Measurements from ENCODE around the gene PREX1.

PREX1 gene

DNA sequence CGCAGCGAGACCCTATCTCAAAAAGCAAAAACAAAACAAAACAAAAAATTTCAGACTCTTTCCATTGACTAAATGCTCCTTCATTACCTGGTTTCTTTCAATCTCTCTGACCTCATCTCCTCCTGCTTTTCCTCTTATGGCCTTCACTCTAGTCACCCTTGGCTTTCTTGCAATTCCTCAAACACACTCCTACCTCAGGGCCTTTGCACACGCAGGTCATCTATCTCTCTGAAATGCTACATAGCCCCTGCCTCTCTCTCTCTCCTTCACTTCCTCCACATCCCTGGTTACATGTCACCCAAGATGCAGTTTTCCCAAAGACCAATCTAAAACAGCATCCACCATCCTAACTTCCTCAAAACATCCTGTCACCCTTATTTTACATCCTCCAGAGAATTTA, 96.8 kb downstream of the PREX1 start:
- ATAC-seq (replicated peaks; ENCODE audit: extremely low read depth, poor library complexity, severe bottlenecking), result no peak
- peaks cover 61% of the 10 kb centered on the region for H3K4me1 Mint-ChIP-seq
- no peak overlapping the region for H3K4me3 Mint-ChIP-seq
- peaks cover 42% of the 10 kb centered on the region for H3K36me3 Mint-ChIP-seq (ENCODE audit: insufficient read depth)
- no peaks in the 10 kb centered on the region for H3K27me3 Mint-ChIP-seq
- DNase-seq (ENCODE audit: low spot score in 2 of 2), result no peak
- H3K9me3 Mint-ChIP-seq, result no peaks in the 10 kb centered on the region
- peak overlapping the region; percentile 4 for H3K27ac Mint-ChIP-seq (ENCODE audit: low read depth)

DNA sequence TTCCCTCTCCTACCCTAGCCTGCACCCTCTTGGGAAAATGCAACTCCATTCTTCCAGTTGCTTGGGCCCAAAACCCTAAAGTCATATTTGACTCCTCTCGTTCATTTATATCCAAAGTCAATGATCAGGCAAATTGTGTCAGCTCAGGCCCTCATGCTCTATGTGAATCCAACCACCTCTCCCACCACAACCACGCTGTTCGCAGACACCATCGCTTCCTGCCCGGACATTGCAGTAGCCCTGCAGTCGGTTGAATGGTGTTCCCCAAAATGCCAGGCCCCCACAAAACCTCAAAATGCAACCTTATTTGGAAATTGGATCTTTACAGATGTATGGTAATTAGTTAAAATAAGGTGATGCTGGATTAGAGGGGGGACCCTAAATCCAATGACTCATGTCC, 98.3 kb downstream of the PREX1 start:
- ATAC-seq (replicated peaks; ENCODE audit: extremely low read depth, poor library complexity, severe bottlenecking) (no peak), DNase-seq (ENCODE audit: low spot score in 2 of 2) (no peak)
- peaks cover 62% of the 10 kb centered on the region for H3K4me1 Mint-ChIP-seq
- H3K27me3 Mint-ChIP-seq, result no peaks in the 10 kb centered on the region
- H3K36me3 Mint-ChIP-seq (ENCODE audit: insufficient read depth), result peaks cover 43% of the 10 kb centered on the region
- no peaks in the 10 kb centered on the region for H3K9me3 Mint-ChIP-seq
- peak overlapping the region; percentile 70 for H3K27ac Mint-ChIP-seq (ENCODE audit: low read depth)
- no peak overlapping the region for H3K4me3 Mint-ChIP-seq

DNA sequence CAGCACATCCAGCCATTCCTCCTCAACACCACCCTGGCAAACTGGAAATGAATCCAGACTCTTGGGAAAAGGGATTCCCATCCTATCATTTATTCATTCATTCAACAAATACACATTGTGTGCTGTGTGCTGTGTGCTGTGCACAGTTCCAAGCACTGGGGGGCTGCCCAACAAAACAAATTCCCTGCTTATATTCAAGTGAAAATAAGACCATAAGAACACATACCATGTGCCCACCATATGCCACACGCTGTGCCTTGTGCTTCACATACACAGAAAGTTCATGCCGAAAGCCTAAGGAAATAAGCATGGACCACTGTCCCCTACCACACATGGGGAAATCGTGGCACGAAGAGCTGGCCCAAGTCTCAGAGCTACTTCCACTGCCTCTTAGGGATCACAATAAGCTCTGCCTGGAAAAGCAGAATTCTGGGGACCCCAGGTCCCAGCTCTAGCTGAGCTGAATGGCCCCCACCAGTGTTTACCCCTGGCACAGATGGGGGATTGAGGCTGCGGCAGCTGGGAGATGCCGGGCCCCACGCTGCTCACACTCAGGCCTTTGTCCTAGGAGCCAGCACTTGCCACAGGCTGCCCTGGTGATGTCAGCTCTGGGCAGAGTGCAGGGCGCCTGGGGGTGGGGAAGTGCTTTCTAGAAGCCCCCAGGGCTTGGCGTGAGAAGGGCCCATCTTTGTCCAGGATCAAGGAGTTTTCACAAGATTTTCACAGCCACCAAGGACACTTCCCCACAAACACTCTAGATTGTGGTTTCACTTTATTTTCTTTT, 99.6 kb downstream of the PREX1 start:
- Mint-ChIP-seq H3K27ac (ENCODE audit: low read depth) (peak overlapping the region; percentile 86), H3K36me3 (ENCODE audit: insufficient read depth) (peaks cover 34% of the 10 kb centered on the region), H3K9me3 (no peaks in the 10 kb centered on the region), H3K4me1 (peaks cover 66% of the 10 kb centered on the region), H3K4me3 (no peak overlapping the region), H3K27me3 (no peaks in the 10 kb centered on the region)
- DNase-seq (ENCODE audit: low spot score in 2 of 2) (no peak), ATAC-seq (replicated peaks; ENCODE audit: extremely low read depth, poor library complexity, severe bottlenecking) (no peak)

DNA sequence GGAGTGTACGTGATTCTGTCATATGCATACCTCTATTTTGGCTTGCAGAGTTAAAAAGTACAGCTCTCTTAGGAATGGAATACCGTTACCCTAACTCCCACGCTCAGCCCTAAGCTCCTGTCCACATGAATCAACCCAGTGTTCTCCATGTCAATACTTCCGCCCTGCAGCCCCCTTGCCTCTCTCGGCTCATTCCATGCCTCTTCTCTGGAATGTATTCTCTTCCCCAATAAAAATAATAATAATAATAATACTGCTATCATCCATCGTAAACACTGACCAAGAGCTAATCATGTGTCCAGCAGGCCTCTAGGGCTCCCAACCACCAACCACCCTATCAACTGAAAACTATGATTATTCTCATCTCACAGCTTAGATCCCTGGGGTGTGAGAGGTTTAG, 100.6 kb downstream of the PREX1 start:
- no peak for DNase-seq (ENCODE audit: low spot score in 2 of 2)
- no peak for ATAC-seq (replicated peaks; ENCODE audit: extremely low read depth, poor library complexity, severe bottlenecking)
- no peaks in the 10 kb centered on the region for H3K27me3 Mint-ChIP-seq
- H3K9me3 Mint-ChIP-seq, result no peaks in the 10 kb centered on the region
- peaks cover 30% of the 10 kb centered on the region for H3K36me3 Mint-ChIP-seq (ENCODE audit: insufficient read depth)
- H3K4me3 Mint-ChIP-seq, result no peak overlapping the region
- peak overlapping the region; percentile 86 for H3K27ac Mint-ChIP-seq (ENCODE audit: low read depth)
- H3K4me1 Mint-ChIP-seq, result peaks cover 67% of the 10 kb centered on the region

DNA sequence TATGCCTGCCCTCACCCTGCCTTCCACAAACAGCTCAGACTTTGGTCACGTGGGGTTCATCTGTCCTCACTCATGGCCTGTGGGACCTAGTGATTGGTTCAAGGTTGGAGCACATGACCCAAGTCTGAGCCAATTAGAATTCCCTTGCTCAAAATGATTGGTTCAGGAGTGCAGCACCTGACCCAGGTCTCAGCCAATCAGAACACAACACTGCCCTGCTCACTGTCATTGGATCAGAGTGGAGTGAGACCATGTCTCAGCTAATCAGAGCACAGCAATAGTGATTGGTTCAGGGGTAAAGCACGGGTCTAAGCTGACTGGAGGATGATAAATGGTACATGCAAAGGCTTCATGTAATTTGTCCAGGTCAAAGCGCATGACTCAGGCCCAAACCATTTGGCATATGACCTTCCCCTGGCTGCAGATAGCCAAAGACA, 102.2 kb downstream of the PREX1 start:
- no peaks in the 10 kb centered on the region for H3K27me3 Mint-ChIP-seq
- no peaks in the 10 kb centered on the region for H3K9me3 Mint-ChIP-seq
- ATAC-seq (replicated peaks; ENCODE audit: extremely low read depth, poor library complexity, severe bottlenecking) (no peak), DNase-seq (ENCODE audit: low spot score in 2 of 2) (no peak)
- peaks cover 75% of the 10 kb centered on the region for H3K4me1 Mint-ChIP-seq
- H3K4me3 Mint-ChIP-seq, result no peak overlapping the region
- H3K27ac Mint-ChIP-seq (ENCODE audit: low read depth), result no peak overlapping the region
- peaks cover 22% of the 10 kb centered on the region for H3K36me3 Mint-ChIP-seq (ENCODE audit: insufficient read depth)

DNA sequence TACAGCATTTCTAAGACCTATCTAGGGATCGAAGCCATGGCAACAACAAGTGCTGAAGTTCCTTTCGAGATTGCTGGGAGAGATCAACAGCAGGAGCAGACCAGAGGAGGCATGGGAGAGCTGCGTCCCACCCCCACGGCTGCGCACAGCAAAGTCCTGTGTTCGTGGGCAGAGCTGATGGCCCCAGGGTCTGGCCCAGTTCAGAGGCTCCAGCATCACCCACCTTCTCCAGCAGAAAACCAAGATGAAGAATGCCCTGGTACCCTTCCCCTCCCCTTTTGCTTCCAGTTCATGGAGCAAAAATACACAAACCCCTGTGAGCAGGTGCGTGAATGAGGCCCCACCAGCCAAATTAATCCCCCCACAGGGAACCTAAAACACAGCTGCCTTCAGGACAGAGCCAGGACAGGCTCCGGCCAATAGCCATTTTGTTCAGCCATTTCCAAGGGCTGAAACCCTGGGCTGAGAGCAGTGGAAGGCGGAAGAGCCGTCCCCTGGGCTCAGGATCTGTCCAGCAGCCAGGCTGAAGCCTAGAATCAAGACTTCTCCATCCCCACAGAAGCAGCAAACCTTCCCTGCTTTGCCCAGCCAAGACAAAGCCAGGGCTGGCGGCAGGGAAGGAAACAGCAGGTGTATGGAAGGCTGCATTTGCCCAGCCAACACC, 102.8 kb downstream of the PREX1 start:
- DNase-seq (ENCODE audit: low spot score in 2 of 2), result no peak
- no peak overlapping the region for H3K4me3 Mint-ChIP-seq
- H3K4me1 Mint-ChIP-seq, result peaks cover 76% of the 10 kb centered on the region
- no peaks in the 10 kb centered on the region for H3K9me3 Mint-ChIP-seq
- H3K36me3 Mint-ChIP-seq (ENCODE audit: insufficient read depth), result peaks cover 18% of the 10 kb centered on the region
- no peaks in the 10 kb centered on the region for H3K27me3 Mint-ChIP-seq
- ATAC-seq (replicated peaks; ENCODE audit: extremely low read depth, poor library complexity, severe bottlenecking), result no peak
- no peak overlapping the region for H3K27ac Mint-ChIP-seq (ENCODE audit: low read depth)

DNA sequence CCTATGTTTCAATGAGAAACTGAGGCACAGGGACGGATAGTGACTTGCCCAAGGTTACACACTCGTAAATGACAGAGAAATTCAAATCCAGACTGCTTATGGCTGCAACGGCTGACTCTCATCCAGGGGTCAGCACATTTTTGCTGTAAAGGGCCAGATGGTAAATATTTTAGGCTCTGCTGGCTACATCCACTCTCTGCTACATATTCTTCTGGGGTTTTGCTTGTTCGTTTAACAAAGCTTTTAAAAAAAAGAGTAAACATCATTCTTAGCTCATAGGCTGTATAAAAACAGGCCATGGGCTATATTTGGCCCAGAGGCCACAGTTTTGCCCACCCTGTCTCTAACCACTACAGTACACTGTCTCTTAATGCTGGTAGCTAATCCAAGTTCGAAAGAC, 103.4 kb downstream of the PREX1 start:
- Mint-ChIP-seq H3K4me1 (peaks cover 76% of the 10 kb centered on the region), H3K4me3 (no peak overlapping the region), H3K27ac (ENCODE audit: low read depth) (no peak overlapping the region), H3K36me3 (ENCODE audit: insufficient read depth) (peaks cover 15% of the 10 kb centered on the region), H3K27me3 (no peaks in the 10 kb centered on the region), H3K9me3 (no peaks in the 10 kb centered on the region)
- ATAC-seq (replicated peaks; ENCODE audit: extremely low read depth, poor library complexity, severe bottlenecking) (no peak), DNase-seq (ENCODE audit: low spot score in 2 of 2) (no peak)

DNA sequence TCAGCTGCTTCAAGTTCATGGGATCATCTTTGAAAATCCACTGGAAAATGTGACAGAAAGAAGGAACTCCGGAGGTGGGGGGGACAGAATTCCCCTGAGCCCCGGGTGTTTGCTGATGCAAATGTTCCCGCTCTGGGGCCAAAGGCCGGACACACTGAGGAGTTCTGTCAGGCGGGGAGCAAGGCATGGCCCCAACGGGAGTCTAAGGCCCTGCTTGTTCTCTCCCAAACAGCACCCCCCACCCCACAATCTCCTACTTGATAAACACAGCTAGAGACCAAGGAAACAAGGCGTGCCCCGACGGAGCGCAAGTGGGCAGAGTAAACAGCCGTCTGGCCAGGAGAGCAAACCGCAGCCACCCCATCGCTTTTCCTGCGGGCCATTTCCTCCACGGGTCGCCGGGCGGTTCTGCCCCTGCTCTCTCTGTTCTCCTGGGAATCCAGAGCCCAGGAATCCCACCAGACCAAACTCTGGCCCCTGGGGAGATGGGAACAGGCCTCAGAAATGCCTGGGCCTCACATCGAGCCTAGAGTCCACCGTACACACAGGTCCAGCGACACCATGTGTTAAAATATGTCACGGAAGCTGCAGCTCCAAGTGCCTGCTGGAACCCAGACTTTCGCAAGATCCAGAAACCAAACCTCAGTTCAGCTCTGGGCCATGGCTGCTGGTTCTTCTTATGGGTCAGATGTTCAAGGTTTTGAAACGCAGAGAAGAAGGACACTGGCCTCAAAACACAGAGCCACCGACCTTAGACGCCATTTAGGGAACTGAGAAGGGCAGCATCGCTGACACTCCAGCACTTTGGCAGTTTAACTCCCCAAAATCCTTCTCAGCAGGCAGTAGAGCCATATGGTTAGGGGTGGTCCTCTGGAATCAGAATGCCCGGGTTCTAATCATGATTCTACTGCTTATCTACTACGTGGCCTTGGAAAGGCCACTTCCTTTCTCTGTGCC, 104.2 kb downstream of the PREX1 start:
- Mint-ChIP-seq H3K27ac (ENCODE audit: low read depth) (no peak overlapping the region), H3K36me3 (ENCODE audit: insufficient read depth) (peaks cover 17% of the 10 kb centered on the region), H3K4me1 (peaks cover 76% of the 10 kb centered on the region), H3K9me3 (no peaks in the 10 kb centered on the region), H3K27me3 (no peaks in the 10 kb centered on the region), H3K4me3 (no peak overlapping the region)
- DNase-seq (ENCODE audit: low spot score in 2 of 2) (no peak), ATAC-seq (replicated peaks; ENCODE audit: extremely low read depth, poor library complexity, severe bottlenecking) (no peak)

DNA sequence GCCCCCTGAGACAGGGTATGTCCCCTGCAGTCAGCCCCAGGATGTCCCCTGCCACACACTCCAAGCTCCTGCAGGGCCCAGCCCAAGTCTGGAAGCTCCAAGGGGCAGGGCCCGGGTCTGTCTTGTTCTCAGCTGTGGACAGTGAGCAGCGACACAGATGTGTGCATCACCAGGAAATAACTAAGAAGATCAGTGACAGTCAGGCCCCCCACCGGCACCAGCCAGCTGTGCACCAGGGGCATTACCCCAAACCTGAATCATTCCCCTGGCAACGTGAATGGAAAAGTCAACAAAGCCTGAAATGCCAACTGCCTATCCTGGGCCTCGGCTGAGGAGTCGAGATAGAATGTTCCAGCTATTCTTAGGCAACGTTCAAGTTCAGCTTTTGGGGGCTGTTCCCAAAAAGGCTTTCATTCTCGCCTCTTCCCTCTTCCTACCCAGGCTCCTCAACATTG, 105.0 kb downstream of the PREX1 start:
- DNase-seq (ENCODE audit: low spot score in 2 of 2), result no peak
- Mint-ChIP-seq H3K4me1 (peaks cover 78% of the 10 kb centered on the region), H3K36me3 (ENCODE audit: insufficient read depth) (peaks cover 17% of the 10 kb centered on the region), H3K4me3 (peak overlapping the region; percentile 47), H3K27me3 (no peaks in the 10 kb centered on the region), H3K9me3 (no peaks in the 10 kb centered on the region), H3K27ac (ENCODE audit: low read depth) (peak overlapping the region; percentile 90)
- ATAC-seq (replicated peaks; ENCODE audit: extremely low read depth, poor library complexity, severe bottlenecking), result no peak

DNA sequence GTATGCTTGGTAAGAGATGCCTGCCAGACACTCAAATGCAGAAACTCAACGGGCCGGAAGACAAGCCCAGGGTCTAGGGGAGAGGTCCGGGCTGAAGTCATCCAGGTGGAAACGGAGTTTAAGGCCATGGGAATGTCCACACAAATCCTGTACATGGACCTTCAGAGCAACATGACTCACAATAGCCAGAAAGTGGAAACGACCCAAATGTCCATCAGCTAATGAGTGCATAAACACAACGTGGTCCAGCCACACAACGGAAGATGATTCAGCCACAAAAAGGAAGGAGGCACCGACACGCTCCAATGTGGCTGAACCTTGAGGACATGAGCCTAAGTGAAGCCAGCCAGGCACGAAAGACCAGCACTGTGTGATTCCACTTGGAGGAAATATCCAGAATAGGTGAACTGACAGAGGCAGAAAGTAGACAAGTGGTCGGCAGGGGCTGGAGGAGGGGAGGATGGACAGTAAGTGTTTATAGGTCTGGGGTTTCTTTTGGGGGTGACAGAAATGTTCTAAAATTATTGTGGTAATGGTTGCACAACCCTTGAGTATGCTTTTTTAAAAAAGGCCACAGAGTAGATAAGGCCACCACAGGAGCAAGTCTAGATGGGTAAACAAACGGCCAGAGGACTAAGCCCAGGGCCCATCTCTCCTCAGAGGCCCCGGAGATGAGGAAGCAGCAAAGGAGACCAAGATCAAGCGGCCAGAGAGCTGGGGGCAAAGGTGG, 105.6 kb downstream of the PREX1 start:
- DNase-seq (ENCODE audit: low spot score in 2 of 2) (no peak), ATAC-seq (replicated peaks; ENCODE audit: extremely low read depth, poor library complexity, severe bottlenecking) (no peak)
- Mint-ChIP-seq H3K27ac (ENCODE audit: low read depth) (peak overlapping the region; percentile 90), H3K4me1 (peaks cover 78% of the 10 kb centered on the region), H3K4me3 (peak overlapping the region; percentile 47), H3K36me3 (ENCODE audit: insufficient read depth) (peaks cover 17% of the 10 kb centered on the region), H3K9me3 (no peaks in the 10 kb centered on the region), H3K27me3 (no peaks in the 10 kb centered on the region)

DNA sequence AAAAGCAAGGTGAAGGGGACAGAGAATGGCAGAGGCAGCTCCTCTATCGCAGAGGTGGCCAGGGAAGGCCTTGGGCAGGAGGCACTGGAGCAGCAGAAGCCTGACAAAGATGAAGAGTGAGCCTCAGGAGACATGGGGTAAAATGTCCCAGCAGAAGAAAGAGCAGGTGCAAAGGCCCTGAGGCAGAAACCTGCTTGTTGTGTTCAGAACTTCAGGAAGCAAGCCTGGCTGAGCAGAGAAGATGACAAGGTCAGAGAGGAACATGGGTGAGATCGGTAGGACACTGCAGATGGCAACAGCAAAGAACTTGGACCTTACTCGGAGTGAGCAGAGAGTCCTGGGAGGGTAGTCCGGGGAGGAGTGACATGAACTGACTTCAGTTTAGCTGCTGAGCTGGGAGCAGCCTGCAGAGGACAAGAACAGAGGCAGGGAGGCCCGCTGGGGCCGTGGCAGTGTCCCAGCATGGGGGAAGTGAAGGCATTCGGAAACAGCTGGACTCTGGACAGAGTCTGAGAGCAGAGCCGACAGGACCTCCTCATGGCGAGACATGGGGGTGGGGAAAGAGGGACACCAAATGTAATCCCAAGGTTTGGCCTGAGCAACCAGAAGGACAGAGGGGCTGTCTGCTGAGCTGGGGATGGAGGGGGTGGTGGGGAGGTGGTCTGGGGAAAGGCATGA, 106.3 kb downstream of the PREX1 start:
- peak overlapping the region; percentile 57 for H3K4me3 Mint-ChIP-seq
- DNase-seq (ENCODE audit: low spot score in 2 of 2) (no peak), ATAC-seq (replicated peaks; ENCODE audit: extremely low read depth, poor library complexity, severe bottlenecking) (no peak)
- H3K9me3 Mint-ChIP-seq, result no peaks in the 10 kb centered on the region
- H3K27ac Mint-ChIP-seq (ENCODE audit: low read depth), result peak overlapping the region; percentile 90
- H3K4me1 Mint-ChIP-seq, result peaks cover 79% of the 10 kb centered on the region
- H3K27me3 Mint-ChIP-seq, result no peaks in the 10 kb centered on the region
- H3K36me3 Mint-ChIP-seq (ENCODE audit: insufficient read depth), result peaks cover 17% of the 10 kb centered on the region
